Stimulated activated CD4-positive, alpha-beta T cell treated with anti-CD3 and anti-CD28 coated beads, Interleukin-1b, Interleukin-23, amount 100 ng/mL, for 4 hours (primary cell): ENCODE results near the gene CAMK1D.
"Not testable (repeated sequence)": the region's sequence is repeated elsewhere in the genome, so short reads cannot be mapped to it uniquely, and the experiment has no call there.

Experiments used
- DNase-seq, 2 donors: peaks; one replicate each; pipeline ENCODE4 v3.0.0-alpha.2; 2020; ENCODE audit warnings: low read depth in 2 of 2

The CAMK1D gene

DNA sequence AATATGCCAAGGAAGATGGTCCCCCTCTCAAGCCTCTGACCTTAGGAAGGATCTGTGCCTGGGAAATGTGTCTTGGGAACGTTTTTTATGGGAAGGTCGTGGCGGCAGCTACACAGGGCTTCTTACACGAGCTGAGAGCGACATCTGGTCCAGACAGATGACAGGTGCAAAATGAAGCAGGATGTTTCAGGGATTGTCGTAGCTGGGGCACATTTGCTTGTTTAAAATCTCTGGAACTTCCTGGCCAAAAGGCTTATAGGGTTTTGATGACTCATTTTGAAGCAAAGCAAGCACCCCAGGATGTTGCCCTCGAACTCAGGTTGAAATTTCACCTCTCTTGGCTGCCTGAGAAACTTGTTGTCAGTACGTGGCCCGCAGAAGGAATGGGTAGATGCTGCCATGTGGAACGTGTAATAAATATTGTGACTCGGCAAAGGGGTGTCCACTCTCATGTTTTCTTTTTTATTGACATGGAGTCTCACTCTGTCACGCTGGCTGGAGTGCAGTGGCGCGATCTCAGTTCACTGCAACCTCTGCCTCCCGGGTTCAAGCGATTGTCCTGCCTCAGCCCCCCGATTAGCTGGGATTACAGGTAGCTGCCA lies 117.5 kb downstream of the CAMK1D start:
- no peak for DNase-seq

DNA sequence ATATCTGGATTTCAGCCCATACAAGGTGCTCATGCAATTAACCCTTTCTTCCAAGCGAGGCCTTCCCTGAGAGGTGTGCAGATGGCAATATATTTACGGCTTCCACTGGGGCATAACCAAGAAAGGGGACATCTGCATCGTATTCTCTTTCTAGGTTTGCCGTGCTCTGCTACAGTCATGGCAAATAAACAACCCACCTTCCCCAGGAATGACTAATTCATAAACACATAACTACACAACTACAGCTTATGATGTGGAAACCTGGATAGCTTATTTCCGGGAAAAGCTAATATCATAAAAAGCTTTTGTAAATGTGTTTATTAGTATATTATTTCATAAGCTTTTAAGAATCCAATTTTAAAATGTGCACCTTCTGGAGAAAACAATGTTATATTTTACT lies 120.0 kb downstream of the CAMK1D start:
- no peak for DNase-seq

DNA sequence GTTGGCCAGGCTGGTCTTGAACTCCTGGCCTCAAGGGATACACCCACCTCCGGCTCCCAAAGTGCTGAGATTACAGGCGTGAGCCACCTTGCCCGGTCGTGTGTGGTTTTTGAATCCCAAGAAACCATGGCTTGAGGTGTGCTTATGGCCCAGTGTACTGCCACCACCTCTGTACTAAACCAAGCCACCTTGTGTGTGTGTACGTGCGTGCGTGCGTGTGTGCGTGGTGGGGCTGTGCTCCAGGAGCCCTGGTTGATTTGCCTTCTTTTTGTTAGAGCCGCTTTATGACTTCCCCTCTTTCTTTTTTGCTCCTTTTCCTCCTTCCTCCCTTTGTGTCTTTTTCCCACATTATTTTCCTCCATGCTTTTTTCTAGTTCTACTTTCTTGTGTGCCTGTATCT lies 121.4 kb downstream of the CAMK1D start:
- no peak for DNase-seq

DNA sequence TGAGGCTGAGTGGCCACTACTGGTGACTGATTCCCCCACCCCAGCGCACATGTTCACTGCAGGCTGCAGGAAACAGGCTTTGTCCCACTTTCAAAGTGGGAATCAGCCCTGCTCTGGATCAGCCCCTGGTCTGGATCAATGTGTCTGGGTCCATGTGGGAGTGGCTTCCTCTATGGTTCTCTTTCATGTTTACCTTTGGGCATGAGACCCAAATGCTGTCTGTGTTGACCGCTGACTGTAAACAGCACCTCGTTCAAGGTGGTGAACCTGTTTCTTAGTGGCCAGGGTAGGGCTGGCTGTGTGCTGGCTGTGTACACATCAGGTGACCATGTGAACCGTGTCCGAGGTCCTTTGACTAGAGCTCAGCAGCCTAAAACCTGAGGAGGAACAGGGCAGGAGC lies 121.8 kb downstream of the CAMK1D start:
- no peak for DNase-seq

DNA sequence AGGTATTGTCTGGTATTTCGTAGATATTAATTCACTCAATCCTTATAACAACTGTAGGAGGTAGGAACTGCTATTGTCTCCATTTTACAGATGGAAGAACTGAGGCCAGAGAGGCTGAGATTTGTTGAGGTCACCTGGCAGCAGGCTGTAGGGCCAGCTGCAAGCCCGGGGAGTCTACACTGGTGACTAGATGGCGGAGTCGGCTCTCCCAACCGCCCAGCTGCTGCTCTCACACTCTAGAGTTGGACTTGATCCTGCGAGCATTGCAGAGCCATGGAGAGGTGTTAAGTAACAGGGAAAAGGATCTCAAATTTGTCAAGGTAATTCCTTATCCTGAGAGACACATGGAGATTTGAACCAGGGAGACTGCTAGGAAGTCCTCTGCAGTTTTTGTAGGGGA lies 124.1 kb downstream of the CAMK1D start:
- DNase-seq: no peak

DNA sequence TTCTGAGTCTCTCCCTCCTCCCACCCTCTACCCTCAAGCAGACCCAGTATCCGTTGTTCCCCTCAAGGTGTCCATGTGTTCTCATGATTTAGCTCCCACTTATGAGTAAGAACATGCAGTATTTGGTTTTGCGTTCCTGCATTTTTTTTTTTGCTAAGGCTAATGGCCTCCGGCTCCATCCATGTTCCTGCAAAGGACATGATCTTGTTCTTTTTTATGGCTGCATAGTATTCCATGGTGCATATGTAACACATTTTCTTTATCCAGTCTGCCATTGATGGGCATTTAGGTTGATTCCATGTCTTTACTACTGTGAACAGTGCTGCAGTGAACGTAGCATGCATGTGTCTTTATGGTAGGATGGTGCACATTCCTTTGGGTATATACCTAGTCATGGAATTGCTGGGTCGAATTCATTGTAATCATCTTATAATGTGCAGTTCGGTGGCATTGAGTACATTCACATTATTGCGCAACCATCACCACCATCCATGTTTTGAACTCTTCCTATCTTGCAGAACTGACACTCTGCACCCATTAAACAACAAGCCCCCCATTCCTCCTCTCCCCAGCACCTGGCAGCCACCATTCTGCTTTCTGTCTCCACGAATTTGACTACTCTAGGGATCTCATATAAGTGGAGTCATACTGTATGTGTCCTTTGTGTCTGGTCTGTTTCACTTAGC lies 125.5 kb downstream of the CAMK1D start:
- DNase-seq: no peak

DNA sequence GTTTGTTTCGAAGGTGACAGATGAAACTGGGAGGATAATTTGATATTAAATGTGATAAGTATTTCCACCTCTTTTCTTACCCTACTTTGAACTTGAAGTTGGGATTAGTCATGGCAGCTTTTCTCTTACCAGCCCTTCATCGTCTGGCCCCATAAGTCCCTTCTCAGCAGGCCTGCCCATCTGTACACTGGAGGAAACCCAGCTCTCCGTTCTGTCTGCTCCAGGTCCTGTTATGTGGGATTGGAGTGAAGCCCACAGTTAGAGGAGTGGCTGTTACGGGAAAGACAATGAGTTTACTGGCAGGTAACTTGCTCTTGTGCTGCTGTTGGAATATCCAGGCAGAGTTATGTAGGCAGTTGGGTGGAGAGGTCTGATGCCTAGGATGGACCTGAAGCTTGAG lies 127.3 kb downstream of the CAMK1D start:
- DNase-seq: no peak

DNA sequence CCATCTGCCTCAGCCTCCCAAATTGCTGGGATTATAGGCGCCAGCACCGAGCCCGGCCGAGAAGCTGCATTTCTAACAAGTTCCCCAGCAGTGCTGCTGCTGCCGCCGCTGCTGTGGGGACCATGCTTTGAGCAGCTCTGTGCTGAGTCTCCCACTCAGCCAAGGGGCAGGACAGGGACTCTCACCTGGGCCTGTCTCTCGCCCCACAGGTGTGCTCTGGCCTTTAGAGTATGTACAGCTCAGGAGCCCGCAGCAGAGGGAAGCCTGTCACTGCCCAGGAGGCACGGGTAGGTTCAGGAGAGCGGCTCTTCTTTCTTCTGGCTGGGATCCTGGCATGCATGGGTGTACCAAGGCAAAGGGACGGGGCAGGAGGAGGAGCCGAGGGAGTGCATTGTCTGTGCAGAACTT lies 130.1 kb downstream of the CAMK1D start:
- DNase-seq: no peak

DNA sequence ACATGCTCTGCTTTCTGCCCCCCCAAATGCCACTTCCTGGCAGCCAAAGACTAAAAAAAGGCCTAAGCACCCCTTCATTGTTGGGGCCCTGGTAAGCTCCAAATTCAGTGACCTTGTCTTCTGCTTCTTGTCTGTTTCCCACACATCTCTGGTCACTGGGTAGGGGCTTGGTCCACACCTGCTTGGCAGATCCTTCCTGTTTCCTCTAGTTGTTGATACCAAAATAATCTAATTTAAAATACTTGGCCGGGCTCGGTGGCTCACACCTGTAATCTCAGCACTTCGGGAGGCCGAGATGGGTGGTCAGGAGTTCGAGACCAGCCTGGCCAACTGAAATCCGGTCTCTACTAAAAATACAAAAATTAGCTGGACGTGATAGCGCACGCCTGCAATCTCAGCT lies 130.6 kb downstream of the CAMK1D start:
- DNase-seq: no peak

DNA sequence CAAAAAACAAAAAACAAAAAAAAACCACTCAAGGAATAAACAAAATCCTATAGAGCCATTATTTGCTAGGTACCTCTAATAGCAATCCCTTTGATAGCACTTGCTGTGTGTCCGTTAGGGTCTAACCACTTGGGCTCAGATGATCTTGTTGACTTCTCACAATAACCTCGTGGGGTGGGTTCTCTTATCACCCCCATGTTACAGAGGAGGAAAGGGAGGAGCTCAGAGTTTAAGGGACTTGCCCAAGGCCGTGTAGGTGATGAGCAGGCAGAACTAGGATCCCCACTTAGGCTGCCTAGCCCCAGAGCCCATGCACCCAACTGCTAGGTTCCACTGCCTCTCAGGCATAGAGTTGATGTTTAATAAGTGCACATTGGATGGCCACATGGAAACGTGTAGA lies 131.1 kb downstream of the CAMK1D start:
- no peak for DNase-seq

DNA sequence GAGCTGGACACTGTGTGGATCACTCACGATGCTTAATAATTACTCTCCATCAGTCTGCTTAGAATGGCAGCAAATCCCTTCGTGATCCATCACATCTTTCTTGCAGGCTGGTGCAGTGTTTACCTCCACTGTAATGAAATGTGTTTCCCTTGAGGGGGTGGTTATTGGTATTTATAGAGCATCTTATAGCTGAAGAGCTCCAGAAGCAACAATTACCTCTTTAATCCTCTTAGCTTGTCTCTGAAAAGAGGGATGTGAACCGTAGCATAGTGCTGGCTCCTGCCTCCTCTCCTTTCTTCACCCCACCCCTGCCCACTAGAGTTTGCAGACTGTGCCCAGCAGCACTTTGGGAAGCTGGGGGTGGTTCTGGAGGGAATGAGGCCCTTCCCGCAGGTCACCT lies 132.6 kb downstream of the CAMK1D start:
- no peak for DNase-seq

DNA sequence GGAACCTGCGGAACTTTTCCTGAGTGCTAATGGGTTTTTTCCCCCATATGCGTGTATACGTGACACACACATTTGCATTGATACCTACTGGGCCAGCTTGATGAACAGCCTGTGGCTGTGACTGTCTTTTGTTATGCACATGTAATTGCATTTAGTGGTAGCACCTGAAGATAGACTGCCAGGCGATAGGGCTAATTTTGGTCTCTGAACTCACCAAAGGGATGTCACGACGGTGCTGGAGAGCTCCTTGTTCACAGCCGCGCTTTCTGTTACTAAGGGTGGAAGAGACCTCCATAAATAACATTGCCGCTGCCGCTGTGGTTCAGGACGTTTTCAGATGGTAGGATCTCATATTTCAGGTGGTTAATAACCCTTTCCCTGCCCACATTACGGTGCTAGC lies 133.2 kb downstream of the CAMK1D start:
- DNase-seq: no peak

DNA sequence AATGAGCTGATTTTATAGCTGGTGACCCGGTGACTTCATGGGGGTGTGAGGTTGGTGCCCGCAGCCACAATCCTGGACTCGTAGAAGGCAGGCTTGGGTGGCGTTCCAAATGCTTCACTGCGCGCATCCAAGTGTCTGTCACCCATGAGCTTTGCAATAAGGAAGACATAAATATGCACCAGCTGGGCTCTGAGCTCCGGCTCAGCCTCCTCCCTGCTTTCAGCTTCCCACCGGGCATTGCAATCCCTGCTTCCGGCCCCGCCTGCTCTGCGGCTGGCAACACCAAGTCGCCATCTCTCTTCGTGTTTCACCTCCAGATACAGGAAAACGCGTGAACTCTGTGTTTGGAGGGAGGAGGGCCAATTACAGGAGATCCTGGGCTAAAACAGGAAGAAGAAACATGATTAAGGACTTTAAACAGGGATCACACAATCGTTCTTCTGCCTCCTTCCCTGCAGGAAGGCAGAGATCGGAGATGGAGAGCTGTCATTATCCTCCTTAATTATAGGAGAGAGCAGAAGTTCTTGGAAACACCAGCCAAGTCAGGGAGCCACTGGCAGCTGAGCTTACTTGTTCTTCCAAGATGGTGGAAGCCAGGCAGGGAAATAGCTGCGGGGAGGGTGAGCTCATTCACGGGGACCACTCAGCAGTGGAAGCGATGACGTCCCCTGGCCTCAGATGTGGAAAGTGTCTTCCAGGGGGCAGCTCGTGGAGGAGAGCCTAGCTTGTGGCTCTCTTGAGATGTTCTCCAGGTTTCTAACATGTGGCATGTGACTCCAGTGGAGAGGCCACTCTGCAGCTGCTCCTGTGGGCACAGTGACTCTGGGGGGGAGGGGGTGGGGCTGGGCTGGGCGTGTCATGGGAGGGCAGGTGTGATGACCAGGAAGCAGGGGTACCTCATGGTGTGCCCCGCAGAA lies 134.9 kb downstream of the CAMK1D start:
- DNase-seq: no peak

DNA sequence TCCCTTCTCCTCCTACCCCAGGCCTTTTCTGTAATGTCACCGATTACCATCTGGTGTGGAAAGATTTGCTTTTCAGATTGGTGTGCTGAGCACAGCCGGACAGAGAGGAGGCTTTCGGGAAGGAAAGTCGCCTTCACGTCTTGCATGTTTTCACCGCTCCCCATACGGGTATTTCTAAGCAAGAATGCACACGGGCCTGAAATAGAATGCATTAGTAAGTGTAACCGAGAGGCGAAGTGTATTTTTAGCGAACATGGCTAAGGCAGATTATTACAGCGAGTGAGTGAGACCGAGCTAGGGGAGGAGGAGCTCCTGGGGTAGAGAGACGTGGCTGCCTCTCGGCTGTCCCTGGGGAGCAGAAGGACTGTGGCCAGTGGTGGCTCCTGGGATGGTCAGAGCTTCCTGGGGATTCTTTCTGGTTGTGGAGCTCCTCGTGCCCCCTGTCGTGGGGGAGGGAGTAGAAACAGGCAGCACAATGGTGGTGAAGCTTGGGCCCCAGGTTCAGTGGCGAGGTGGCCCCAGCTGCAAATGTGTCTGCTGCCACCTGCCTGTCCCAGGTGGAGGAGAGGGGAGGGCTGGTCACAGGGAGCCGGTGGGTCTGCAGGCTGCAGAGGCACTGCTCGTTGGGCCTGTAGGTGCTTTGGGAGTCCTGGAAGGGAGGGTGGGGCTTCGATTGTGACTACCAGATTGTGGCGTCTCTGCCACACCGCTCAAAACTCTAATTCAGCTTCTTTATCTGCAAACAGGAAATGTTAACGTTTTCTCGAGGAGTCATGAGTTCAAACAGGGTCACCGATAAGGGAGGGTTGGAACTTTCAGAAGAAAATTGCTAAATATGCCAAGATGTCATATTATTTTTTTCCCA lies 135.8 kb downstream of the CAMK1D start:
- DNase-seq: peak in 1 of 2 donors; percentile 5

DNA sequence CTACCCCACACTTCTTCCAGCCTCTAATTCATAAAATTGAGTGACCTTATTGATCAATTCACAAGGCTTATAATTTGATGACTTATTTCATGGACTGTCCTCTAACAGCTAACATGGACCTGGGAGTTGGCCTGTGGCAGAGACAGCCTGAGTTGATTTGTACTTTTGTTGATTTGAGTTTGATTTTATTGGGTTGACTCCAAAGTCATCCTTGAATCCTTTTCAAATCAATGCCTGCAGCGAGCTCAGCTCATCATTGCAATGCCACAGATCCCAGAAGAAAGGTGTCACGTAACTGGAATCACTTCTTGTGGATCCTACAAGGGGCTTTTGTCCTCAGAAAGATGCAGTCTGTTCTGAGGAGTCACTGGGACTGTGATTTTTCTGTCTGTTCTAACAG lies 138.0 kb downstream of the CAMK1D start:
- DNase-seq: no peak

DNA sequence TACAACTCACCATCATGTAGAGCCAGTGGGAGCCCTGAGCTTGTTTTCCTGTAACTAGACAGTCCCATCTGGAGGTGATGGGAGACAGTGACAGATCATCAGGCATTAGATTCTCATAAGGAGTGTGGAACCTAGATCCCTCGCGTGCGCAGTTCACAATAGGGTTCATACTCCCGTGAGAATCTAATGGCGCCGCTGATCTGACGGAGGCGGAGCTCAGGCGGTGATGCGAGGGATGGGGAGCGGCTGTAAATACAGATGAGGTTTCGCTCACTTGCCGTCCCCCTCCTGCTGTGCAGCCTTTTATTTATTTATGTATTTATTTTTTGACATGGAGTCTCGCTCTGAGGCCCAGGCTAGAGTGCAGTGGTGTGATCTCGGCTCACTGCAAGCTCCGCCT lies 139.3 kb downstream of the CAMK1D start:
- DNase-seq: no peak

DNA sequence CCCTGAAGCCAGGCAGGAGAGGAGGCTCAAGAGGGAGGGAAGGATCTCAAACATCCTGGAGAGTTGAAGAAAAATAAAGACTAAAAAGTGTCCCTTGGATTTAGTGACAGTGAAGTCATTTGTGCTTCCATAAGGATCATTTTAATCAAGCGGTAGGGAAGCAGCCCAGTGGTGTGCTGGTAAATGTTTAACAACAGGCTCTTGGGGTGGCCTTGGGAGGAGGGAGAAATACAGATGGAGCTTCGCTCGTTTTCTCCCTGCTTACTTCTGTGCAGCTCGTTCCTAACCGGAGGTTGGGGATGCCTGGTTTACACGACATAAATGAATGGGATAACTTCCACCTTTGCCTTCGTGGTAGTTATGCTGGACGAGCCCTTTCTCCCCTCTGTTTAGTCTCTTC lies 140.0 kb downstream of the CAMK1D start:
- no peak for DNase-seq

DNA sequence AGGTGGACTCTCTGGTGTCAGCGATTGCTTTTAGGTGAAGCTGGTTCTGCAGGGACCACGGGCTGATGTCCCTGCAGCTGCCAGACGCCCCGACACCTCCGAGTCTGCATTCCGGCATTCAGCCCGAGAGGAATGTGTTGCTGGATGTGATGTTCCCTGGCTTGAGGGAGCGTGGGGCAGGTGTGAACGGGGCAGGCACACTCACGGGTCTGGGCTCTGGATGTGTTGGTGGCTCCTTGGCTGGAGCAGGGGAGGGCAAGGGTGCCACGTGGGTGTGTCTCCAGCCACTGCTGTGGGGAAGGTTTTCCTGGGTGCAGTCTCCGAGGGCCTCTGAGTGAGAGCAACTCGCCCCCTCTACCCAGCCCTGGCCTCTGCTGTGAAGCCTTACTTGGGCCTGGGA lies 140.5 kb downstream of the CAMK1D start:
- DNase-seq: no peak

DNA sequence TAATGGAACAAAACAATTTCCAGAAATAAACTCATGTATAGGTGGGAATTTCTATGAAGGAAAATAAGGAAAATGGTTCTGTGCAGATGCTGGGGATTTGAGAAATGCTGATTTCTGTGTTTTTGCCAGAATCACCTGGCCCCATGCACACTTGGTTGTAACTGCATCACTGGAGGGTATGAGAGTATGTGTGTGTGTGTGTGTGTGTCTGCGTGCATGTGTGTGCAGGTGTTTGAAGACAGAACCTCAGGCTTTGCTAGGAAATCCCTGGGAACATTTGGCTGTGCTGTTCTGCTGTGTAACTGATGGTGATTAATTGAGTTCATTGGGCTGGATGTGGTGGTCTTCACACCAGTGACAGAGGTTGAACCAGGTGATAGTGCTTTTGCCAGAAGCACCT lies 141.6 kb downstream of the CAMK1D start:
- no peak for DNase-seq

DNA sequence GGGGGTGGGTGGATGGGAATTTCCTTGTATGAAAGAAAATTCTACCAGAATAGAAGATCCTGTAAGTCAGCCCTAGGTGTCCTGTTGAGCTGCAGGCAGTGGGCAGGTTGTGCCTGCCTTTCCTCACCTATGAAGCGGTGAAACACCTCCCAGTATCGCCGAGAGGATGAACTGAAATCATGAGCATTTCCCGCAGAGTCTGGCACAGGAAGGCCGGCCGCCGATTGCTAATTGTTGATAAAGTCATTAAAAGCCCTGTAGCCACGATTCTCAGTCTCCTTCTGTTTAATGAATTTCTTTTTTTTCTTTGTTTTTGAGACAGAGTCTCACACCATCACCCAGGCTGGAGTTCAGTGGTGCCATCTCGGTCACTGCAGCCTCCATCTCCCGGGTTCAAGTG lies 142.1 kb downstream of the CAMK1D start:
- no peak for DNase-seq

DNA sequence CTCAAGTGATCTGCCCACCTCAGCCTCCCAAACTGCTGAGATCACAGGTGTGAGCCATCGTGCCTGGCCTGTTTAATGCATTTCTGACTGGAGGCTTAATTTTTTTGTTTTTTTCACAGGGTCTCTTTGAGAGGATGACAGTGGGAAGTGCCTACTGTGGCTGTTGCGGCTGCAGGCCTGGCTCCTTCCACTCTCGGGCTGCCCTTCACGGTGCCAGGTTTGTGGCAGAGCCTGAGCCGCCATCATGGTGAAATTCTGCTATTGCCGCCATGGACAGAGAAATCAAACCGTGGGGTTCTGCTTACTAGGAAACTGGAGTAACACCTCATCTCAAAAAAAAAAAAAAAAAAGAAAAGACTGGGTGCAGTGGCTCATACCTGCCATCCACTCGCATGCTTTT lies 142.7 kb downstream of the CAMK1D start:
- DNase-seq: no peak

DNA sequence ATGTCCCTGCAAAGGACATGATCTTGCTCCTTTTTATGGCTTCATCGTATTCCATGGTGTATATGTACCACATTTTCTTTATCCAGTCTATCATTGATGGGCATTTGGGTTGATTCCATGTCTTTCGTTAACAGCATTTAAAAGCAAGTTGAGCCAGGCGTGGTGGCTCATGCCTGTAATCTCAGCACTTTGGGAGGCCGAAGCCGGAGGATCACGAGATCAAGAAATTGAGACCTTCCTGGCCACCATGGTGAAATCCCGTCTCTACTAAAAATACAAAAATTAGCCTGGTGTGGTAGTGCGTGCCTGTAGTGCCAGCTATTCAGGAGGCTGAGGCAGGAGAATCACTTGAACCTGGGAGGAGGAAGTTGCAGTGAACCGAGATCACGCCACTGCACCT lies 147.7 kb downstream of the CAMK1D start:
- DNase-seq: not testable (repeated sequence)
